ENCODE results near the gene ACAA2.
"Not testable (repeated sequence)": the region's sequence is repeated elsewhere in the genome, so short reads cannot be mapped to it uniquely, and the experiment has no call there.

Gene ACAA2

GRCh38 chr18:49811151-49811938 is 2.0 kb downstream of the ACAA2 start:
- no peak for DNase-seq

DNA sequence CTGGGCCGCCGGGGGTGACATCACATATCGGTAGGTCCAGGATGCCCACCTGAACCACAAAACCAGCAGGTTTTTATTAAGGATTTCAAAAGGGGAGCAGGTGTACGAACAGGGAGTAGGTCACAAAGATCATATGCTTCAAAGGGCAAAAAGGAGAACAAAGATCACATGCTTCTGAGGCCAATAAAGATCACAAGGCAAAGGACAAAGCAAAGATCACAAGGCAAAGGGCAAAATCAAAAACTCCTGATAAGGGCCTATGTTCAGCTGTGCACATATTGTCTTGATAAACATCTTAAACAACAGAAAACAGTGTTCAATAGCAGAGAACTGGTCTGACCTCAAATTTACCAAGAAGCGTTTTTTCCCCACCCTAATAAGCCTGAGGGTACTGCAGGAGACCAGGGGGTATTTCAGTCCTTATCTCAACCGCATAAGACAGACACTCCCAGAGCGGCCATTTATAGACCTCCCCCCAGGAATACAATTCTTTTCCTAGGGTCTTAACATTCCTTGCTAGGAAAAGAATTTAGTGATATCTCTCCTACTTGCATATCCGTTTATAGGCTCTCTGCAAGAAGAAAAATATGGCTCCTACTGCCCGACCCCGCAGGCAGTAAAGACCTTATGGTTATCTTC is 4.7 kb downstream of the ACAA2 start:
- not testable (repeated sequence) for DNase-seq

DNA sequence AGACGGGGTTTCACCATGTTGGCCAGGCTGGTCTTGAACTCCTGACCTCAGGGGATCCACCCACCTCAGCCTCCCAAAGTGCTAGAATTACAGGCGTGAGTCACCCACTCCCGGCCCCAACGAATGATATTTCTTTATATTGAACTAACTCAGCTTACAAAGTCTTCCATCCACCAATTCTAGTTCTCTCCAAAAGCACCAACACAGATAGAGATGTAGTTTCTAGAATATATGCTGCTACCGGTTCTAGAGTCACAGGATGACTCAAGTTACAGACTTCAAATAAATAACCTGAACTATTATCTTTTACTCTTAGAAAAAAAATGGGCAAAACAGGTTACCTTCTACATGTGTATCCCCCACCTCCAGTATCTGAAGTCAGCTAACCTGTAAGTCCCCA is 9.2 kb downstream of the ACAA2 start:
- no peak for DNase-seq

GRCh38 chr18:49802623-49803022 is 10.7 kb downstream of the ACAA2 start:
- DNase-seq, result no peak

GRCh38 chr18:49800491-49800890 is 12.8 kb downstream of the ACAA2 start:
- DNase-seq, result not testable (repeated sequence)

GRCh38 chr18:49799806-49800205 is 13.5 kb downstream of the ACAA2 start:
- not testable (repeated sequence) for DNase-seq

DNA sequence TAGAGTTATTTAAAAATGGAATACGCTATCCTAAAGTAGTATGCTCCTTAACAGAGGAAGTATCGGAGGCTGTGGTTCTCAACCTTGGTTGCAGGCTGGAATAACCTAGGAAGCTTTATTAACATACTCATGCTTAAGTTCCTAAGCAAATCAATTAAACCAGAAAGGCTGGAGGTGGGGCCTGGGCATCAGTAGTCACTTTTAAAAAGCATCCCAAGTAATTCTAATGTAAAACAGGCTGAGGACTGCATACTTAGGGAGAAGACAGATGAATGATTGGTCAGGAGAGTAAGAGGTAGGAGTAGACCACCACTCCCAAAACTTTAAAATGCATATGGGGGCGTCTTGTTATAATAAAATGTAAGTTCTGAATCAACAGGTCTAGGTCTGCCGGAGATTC is 15.3 kb downstream of the ACAA2 start:
- no peak for DNase-seq

GRCh38 chr18:49795612-49796552 is 17.5 kb downstream of the ACAA2 start:
- DNase-seq, result no peak

DNA sequence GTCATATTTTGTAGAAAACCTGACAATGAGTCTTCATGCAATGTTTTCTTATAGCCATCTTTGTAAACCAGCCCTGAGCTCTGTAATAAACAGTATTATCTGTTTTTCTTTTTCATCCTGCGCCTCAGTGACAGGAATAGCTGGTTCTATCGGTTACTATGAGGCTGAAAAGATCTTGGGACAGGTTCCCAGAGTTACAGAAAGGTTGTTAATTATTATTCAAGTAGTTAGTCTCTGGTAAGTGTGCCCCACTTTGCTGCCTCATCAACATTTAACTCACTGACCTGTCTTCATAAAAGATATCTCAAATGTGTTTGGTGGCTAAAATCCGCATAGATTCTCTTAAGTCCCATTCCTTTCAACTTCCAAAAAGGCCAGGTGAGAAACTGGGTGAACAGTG is 18.6 kb downstream of the ACAA2 start:
- no peak for DNase-seq

- DNase-seq, result not testable (repeated sequence)
Observed at GRCh38 chr18:49789560-49790134, 23.7 kb downstream of the ACAA2 start.

DNA sequence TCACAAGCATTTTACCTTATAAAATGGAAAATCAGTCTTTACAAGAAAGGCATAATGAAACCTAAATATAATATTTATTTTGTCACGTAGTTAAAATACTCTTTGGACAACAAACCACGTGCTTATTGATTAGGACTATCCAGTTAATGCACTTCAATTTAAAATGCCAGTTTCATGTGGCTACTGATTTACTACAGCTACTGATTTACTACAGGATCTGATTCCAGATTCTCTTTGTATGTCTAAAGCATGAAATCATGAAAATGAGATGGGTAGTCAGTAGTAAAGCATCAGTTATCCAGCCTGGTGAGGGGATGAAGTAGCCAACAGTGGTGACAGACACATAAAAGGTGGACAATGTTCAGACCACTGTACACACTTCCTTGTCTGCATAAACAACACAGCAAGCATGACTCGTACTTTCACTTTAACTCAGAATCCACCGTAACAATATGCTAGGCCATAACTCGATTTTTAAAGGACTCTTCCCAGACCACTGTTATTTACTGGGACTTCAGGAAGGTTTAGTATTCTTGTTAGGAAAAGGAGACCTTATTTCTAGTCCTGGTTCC is 24.9 kb downstream of the ACAA2 start:
- DNase-seq, result no peak

GRCh38 chr18:49786019-49786720 is 27.2 kb downstream of the ACAA2 start:
- no peak for DNase-seq

GRCh38 chr18:49784427-49785185 is 28.7 kb downstream of the ACAA2 start:
- DNase-seq, result no peak

DNA sequence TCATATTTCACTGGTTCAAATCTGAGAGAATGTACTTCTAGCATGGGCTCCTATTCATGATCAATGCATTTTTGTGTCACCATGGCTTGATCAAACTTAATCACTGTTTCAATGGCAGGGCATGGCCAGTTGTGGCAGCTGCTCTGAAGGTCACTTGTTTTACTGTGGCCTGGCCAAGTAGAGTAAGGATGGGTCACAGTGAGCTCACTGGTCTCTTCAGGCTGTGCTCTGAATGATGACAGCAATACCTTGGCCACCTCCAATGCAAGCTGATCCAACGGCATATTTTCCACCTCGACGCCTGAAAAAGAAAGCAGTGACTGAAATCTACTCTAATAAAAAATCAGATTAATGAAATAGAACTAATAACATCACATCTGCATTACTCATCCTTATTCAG is 29.7 kb downstream of the ACAA2 start:
- DNase-seq, result not testable (repeated sequence)

DNA sequence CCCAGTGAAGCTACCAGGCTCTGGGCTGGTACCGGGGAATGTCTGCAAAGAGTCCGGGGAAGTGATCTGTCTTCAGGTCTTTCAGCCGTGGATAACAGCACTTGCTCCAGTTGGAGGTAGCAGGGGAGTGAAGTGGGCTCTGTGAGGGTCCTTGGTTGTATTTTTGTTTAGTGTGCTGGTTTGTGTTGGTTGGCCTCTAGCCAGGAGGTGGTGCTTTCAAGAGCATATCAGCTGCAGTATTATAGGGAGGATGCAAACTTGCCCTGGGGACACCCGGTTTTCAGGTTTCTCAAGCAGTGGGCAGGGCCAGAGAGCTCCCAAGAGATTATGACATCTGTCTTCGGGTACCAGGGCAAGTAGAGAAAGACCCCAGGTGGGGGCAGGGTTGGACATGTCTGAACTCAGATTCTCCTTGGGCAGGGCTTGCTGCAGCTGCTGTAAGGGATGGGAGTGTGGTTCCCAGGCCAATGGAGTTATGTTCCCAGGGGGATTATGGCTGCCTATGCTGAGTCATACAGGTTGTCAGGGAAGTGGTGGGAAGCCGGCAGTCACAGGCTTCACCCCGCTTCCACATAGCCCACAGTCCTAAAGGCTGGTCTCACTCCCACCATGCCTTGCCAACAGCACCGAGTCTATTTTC is 34.4 kb downstream of the ACAA2 start:
- DNase-seq, result no peak

- no peak for DNase-seq
Observed at GRCh38 chr18:49769047-49769728, 44.1 kb downstream of the ACAA2 start.

- no peak for DNase-seq
Observed at GRCh38 chr18:49768051-49768391, 45.3 kb downstream of the ACAA2 start.

GRCh38 chr18:49767111-49768050 is 46.0 kb downstream of the ACAA2 start:
- no peak for DNase-seq

DNA sequence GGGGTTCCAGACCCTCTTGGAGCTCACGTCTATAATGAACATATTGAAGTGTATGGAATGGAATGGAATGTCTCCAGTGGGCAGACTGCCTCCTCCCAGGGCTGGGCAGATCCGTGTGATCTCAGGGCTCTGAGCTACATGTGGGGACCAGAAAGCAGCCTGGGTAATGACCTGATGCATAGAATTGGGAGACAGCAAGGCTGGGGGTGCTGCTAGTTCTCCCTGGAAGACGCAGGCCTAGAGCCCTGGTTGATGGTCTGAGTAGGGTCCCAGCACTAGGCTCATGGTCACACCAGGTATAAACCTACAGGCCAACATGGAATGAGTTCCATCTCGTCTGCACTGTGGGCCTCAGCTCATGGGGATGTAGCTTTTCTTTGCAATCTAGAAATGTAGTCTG is 46.7 kb downstream of the ACAA2 start:
- DNase-seq, result no peak

All from cerebellar nuclear complex (tissue), 1 donor.